ENCODE results near the gene MAP7D3.
A peak's percentile ranks its signal among the peaks of the same experiment; 100 is the strongest.
"Not testable (repeated sequence)": the region's sequence is repeated elsewhere in the genome, so short reads cannot be mapped to it uniquely, and the experiment has no call there.

MAP7D3 gene, protein sequence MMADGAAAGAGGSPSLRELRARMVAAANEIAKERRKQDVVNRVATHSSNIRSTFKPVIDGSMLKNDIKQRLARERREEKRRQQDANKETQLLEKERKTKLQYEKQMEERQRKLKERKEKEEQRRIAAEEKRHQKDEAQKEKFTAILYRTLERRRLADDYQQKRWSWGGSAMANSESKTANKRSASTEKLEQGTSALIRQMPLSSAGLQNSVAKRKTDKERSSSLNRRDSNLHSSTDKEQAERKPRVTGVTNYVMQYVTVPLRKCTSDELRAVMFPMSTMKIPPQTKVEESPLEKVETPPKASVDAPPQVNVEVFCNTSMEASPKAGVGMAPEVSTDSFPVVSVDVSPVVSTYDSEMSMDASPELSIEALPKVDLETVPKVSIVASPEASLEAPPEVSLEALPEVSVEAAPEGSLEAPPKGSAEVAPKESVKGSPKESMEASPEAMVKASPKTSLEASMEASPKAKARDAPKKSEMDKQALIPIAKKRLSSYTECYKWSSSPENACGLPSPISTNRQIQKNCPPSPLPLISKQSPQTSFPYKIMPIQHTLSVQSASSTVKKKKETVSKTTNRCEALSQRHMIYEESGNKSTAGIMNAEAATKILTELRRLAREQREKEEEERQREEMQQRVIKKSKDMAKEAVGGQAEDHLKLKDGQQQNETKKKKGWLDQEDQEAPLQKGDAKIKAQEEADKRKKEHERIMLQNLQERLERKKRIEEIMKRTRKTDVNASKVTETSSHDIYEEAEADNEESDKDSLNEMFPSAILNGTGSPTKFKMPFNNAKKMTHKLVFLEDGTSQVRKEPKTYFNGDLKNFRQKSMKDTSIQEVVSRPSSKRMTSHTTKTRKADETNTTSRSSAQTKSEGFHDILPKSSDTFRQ

DNA sequence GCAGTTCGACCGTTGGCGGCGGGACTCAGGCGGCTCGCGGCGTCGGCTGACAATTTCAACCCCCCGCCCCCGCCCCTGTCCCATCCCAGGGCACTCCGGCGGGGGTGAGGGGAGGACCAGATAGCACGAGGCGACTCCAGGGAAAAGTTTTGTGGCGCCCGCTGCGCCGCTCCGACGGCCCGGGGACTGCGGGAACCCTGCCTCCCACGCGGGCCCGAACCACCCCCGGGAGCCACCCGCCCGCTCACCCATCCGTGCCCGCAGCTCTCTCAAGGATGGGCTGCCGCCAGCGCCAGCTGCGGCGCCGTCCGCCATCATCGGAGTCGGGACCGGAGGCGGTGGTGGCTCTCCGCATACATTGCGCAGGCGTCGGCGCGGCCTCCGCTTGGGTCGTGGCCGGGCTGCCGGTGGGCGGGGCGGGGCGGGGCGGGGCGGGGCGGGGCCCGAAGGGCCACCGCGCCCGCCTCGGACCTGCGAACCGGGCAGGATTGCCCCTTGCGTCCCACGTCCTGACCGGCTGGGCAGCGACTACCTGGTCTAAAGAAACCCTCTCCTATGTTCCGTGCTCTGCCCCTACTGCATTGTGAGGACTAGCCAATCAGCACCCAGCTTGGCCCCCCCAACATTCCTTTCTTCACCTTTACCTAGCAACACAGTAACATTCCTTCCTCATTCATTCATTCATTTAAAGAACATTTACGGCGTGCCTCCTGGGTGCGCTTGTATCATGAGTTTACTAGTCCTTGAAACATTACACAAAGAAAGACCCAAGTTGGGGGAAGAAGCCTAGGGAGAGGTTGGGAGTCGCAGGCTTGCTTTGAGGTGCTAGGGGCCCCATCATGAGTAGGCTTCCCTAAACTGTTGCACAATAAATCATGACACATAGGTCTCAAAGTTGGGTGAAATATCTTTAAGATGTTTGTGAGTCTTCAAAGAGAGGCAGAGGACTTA is at the start of gene MAP7D3:
MAP7D3 (minus strand) TSS at position 360 of the 951 bp plus-strand sequence; CDS start at position 318, 42 bp downstream.
- peak; percentile 54 for DNase-seq

DNA sequence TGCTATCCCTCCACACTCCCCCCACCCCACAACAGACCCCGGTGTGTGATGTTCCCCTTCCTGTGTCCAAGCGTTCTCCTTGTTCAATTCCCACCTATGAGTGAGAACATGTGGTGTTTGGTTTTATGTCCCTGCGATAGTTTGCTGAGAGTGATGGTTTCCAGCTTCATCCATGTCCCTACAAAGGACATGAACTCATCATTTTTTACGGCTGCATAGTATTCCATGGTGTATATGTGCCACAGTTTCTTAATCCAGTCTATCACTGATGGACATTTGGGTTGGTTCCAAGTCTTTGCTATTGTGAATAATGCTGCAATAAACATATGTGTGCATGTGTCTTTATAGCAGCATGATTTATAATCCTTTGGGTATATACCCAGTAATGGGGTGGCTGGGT is 49.5 kb upstream of the MAP7D3 start, which contains the start of gene ADGRG4:
ADGRG4 (plus strand) TSS at position 243 of the 400 bp plus-strand sequence. CDS start 7,815 bp downstream, outside the sequence.
- DNase-seq, result not testable (repeated sequence)

DNA sequence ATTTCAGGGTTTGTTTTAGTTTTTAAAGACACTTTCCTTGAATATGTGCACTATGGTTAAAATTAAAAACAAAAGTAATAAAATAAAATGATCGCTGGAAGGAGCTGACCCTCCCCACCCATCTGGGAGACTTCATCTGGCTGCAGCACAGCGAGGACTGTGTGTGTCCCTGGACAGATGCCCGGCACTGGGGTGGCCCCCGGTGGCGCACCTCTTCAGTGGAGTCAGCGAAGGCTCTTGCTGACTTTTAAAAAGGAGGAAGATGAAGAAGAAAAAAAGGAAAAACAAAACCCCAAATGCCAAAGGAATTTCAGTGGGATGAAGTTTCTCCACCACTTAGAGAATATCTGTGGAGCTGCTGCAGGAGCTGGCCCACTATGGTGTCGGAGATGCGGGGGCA is 44.2 kb upstream of the MAP7D3 start:
- DNase-seq, result no peak

DNA sequence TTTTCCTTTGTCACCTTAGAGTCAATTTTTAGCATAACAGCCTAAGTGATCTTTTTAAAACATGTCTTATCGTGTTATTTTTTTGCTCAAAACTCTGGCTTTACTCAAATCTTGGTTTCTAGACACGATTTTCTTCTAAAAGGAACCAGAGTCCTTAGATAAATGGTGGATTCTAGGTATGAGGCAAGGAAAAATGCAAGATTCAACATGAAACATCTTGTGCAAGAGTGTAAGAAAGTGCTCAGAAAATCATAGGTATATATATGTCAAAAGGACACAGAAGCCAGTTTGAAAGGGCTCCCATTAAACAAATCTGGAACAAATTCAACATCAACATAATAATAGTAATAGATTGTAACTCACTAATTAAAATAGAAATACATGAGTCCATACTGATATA is 41.5 kb upstream of the MAP7D3 start:
- DNase-seq, result no peak

DNA sequence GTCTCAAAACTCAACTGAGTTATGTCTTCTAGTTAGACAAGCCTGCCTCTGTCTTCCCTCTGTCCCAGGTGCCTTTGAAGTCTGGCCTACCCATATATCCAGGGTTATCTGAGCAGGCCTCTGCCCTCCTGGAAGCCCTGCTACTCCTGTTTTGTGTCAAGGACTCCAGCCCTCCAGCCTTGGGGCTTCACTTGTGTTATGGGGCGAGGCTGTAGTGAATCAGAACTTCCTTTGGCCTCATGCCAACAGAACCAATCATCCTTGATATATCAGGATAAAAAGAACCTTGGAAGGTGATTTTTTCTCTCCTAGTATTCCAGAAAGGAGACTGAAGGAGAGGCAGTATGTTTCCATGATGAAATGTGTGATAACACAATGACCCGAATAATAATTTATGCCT is 40.6 kb upstream of the MAP7D3 start:
- DNase-seq, result no peak

DNA sequence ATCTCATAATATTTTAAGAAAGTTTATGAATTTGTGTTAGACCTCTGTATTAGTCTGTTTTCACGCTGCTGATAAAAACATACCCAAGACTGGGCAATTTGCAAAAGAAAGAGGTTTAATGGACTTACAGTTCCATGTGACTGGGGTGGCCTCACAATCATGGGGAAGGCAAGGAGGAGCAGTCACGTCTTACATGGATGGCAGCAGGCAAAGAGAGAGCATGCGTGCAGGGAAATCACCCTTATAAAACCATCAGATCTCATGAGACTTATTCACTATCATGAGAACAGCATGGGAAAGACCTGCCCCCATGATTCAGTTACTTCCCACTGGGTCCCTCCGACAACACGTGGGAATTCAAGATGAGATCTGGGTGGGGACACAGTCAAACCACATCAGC is 35.2 kb upstream of the MAP7D3 start:
- not testable (repeated sequence) for DNase-seq

DNA sequence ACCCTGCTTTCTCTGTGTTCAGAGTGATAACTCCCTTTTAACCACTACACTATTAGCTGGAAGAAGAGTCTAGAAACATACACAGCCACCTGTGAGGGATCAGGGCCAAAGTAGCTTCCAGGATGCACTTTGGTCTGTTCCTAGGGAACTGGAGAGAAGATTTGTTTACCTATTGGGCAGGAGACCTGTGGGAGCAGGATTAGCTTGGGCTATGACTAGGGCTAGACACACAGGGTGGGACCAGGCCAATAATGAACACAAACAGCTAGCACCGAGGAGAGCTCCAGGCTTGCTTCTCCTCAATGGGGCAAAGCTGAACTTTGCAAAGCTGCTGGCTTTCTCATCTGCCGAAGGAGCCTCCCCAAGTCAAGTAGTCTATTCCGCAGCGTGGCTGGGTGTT is 24.4 kb upstream of the MAP7D3 start:
- DNase-seq, result no peak

DNA sequence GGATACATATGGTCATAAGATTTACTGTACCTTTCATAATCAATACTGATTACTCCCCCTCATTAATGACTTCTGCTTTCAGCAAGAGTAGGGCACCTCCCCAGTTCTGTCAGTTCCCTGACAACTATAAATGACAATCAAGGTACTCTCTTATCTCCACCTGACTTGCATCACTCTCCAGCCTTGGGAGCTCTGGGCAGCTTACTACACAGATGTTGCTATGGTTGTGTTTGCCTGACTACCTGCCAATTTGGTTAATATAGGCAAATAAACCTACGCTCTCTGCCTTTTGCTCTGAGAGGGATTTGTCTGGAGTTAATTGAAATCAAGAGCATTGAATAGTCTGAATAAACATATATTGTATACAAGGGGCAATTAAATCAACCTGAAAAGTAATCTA is 22.8 kb upstream of the MAP7D3 start:
- no peak for DNase-seq

DNA sequence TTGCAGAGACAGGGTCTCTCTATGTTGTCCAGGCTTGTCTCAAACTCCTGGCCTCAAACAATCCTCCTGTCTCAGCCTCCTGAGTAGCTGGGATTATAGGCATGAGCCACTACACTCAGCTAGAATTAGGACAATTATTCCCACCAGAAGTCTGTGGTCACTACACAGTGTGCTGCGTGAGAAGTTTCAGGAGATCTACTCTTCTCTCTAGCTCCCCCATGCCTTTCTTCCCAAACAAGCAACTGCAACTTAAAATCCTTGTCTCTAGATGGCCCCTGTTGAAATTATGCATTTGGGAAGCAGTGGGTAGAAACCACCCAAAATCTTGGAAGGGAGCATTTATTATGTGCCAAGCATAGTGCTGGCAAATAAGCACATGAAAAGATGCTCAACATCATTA is 21.1 kb upstream of the MAP7D3 start:
- no peak for DNase-seq

DNA sequence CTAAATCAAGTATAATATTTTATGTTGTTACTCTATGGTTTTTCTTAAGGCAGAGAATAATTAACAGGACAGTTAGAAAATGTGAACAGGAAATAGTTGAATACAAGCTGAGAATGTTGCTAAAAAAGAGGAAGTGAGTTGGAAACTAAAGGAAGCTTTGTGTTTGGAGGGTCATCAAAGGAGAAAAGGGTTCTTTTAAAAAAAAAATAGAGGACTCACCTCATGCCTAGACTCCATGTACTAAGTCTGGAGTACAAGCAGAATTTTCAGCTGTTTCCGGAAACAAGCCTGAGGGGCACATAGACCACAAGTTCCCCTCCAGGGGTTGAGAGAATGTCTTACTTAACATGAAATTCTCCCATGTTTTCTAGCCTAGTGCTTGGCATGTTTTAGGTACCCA is 20.1 kb upstream of the MAP7D3 start:
- no peak for DNase-seq

DNA sequence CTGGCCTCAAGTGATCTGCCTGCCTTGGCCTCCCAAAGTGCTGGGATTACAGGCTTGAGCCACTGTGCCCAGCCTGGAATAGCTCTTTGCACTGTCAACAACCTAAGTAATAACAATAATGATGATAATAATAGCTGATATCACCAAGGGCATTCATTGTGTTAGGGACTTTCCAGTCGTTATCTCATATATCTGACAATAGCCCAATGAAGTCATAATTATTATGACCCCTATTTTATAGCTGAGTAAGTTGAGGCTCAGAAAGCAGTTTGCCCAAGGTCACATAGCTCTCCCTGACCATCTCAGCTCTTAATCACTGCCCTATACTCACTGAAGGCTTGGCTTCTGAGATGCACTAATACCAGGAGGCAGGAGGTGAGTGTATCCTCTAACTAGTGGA is 18.7 kb upstream of the MAP7D3 start:
- DNase-seq, result no peak

DNA sequence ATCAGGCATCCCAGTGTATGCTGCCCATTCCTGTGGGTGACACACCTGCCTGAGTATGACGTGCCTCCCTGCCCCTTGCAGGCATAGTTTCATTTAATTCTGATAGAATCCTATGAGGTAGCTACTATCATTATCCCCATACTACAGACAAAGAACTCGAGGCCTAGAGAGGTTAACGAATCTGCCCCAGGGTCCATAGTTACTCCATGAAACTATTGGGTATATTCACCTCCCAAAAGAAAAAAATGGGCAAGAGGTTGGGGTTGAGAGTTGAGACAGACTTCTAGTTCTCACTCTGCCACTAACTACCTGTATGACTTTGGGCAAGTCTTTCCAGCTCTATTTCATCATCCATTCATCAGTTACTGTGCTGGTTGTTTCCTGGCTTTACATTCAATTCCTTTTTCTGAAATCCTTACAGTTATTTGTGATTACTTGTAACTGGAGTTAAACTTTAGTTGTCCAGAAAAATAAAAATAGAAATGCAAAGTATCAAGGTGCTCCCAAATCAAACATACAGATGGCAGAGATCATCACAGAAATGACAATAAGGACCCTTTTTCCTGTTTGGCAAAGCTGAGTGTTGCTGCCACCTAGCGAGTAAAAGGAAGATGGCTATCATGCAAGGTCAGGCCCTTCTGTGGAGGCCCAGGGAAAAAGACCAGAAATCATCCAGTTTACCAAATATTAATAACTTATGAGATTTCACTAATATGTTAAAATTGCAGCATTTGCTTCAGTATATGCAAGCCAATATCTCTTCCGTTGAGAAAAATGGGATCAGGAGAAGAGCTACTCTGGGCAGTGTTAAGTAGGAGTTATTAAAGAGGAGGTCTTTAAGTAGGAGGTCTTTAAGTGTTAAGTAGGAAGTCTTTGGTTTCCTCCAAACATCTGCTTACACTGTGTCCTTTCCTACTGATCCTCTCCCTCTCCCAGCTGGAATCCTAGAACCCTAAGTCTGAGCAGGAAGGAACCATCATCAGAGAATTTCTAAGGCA is 17.1 kb upstream of the MAP7D3 start:
- peak; percentile 14 for DNase-seq

DNA sequence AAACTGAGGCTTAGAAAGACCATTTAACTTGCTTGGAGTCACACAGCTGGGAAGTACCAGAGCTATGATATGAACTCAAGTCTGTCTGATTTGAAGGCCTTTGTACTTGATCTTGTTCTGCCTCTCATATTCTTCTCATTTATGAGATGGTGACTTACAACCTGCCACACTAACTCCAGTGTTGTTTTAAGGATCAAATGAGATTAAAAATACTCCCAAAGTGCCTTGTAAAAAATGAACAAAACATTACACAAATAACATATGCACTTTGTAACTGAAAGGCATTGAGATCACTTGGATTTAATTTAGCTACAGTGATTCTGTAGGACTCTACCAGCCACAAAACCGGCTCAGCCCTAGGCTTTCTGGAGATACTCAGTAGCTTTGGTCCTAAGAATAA is 15.6 kb upstream of the MAP7D3 start:
- DNase-seq, result no peak

DNA sequence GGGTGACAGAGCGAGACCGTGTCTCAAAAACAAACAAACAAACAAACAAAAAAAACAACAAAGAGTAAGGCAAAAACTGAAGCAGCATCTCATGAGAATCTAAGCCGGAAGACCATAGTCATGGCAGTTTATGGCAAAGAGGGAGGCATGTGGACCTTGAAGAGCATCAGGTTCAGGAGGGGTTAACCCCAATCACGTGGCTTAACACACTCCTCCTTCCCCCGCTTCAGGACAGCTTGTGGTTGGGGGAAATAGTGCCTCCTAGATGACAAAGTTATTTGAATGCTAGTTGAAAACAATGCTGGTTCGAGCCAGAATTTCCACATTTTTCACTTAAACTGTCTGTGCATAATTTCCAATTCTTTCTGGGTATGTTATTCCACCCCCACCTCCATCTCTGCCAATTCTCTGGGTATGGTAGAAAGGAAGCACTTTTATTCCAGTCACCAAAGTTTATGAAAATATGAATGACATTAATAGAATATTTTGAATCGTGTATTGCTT is 11.7 kb upstream of the MAP7D3 start:
- no peak for DNase-seq

DNA sequence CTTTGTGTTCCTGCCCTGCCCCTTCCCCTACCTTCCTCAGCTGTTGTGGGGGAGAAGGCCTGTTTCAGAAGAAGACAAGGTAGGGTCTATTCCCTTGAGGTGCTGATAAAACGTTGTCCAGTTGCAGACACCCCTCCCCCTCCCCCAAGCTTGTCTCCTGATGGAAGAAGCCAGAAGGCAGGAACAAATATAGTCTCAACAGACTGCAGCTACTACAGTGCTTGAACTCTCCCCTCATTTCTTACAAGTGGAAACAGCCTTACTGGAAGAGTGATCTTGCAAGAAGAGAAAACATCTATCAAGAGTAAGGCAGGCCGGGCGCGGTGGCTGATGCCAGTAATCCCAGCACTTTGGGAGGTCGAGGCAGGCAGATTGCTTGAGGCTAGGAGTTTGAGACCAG is 11.0 kb upstream of the MAP7D3 start:
- DNase-seq, result no peak

DNA sequence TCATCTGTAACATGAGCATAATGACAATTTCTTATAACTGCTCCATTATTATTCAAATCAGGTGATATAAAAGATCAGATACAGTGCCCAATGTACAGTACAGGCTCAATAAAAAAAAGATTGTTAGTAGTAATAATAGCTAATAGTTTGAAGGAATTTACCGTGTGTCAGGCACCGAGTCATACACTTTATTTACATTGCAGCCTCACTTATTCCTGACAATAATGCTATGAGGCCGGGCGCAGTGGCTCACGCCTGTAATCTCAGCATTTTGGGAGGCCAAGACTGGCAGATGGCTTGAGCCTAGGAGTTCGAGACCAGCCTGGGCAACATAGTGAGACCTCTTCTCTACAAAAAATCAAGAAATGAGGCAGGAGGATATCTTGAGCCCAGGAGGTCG is 10.1 kb upstream of the MAP7D3 start:
- DNase-seq, result no peak

DNA sequence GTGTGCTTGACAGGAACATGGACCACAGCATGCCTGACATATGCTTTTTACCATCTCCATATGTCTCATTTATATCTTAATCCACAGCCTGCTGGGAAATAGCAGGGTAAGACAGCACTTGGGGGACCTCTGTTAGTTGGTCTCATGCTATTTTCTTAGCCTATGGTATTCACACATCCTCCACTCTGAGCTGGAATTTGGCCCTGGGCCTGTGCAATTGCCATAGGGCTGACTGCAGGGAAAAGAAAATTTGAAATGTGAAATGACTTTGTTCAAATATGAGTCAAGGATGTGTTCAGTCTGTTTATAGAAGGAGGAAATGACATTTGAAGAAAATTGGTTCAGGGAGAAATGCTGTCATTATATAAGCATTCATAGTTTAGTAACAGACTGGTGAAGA is 9.6 kb upstream of the MAP7D3 start:
- no peak for DNase-seq

DNA sequence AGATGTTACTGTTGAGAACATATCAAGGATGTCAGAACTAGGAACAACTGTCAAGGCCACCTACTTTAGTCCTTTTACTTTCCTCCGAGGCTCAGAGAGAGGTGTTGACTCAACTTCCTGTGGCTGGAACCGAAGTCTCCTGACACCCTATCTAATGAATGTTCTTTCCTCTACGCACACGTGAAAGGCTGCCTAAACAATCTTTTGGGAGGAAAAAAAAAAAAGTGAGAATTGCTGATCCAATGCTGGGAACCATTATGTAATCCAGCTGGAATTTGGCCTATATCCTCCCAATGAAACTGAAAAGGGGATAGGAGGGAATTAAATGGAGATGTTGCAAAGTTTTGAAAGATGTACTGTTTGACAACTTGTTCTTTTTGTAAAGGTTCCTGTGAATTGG is 8.3 kb upstream of the MAP7D3 start:
- no peak for DNase-seq

DNA sequence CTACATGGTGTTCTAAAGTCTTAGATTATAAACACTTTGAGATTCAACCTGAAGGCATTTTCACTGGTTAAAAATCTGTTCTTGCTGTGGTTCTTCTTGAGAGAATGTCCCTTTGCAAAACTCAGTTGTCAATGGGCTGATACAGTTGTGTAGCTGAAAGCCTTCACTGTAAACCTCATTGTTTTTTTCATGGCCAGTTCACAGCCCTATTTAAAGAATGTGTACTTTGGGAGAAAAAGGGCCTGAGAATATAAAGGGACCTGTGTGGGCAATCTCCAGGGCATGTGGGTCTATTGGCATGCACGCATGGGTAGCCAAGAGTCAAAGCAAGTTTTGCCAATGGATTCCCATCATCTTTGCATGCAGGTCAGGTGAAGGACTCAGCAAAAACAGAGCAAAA is 7.8 kb upstream of the MAP7D3 start:
- DNase-seq, result no peak

DNA sequence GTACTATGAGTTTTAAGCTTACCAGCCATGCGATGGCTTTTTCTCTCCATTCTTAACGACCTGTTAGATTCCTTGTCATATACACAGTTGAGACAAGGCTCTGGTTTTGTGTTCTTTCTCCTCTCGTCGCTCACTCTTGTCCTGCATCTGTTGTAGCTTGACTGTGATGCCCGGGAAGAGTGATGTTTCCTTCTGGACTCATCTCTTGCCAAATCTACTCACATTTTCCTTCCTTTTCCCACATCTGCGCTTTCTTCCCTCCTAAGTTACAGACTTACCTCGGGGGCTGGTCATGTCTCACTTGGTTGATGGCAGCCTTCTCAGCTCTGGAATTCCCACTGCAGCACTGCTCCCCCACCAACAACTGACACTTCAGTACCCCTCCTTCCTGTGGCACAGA is 4.8 kb upstream of the MAP7D3 start:
- no peak for DNase-seq

DNA sequence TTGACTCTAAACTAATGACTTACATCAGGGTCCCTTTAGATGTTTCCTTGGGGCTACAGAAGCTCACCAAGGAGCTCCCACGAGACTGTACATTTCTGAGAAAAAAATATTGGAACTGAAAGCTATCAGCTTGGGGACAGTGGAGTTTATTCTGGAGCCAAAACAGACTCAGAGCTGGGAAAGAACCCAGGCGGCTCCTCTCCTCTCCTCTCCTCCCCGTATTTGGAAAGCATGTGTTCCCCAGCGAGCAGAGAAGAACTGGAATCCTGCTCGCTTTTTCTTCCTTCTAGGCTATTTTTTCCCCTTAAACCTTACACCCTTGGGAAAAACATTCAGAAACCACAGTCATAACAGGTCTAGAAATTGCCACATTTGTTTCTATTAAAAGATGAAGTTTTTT is 4.3 kb upstream of the MAP7D3 start:
- no peak for DNase-seq
